NOMO-1 (cell line): ENCODE measurements around the gene NFKBIE.
"Not testable (repeated sequence)": the region's sequence is repeated elsewhere in the genome, so short reads cannot be mapped to it uniquely, and the experiment has no call there.

Experiments used
- DNase-seq, 2 experiments: peaks; one replicate each; lab custom pipeline; 2025; ENCODE audit not compliant: unreplicated experiment in 2 of 2; lab: John Stamatoyannopoulos, UW

Gene NFKBIE

DNA sequence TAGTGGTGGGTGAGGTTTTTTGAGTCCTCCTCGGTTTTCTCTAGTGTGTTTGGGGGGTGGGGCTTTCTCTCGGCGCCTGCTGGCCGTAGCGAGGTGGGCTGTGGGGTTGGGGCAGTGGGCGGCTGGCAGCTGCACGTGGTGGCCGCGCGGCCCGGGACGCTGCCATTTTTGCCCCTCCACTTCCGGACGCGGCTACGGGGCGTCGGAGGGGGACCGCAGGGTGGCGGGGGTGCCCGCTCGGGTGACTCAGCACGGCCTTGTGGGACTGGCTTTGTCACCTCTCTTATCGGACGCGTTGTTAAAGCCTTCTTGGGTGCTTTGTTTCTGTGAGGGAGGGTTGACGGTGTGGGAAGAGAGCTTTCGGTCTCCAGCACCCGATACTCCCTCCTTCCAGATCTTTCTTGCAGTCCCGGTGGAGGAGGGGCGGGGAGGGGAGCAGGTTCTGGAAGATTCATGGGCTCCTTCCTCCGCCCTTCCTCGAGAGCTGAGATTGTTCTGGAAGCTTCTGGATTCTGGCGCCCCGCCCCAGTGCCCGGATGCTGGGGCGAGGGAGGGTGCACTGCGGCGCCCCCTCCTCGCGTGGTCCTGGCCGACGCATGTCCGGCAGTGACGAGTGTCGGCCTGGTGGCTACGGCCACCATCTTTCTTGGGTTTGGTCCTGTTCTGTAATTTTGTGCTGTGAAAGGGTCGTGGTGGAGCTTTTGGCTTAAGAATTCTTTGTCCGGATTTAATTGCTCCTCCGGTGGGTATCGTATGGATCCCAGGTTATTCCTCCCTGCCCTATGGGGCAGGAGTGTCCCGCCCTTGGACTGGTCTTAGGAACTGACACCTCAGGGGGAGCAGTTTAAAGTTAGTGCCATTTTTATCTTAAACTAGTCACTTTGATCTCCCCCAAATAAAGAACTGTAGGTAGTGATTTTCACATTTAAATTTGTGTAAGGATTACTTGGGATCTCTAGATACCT, 17.7 kb downstream of the NFKBIE start:
- peak; percentile 45 to 51 for DNase-seq

GRCh38 chr6:44246663-44247337, 18.6 kb downstream of the NFKBIE start, which contains the start of gene HSP90AB1:
TSS of gene HSP90AB1 (plus strand) at chr6:44247101. CDS start at chr6:44248630, 1,529 bp downstream.
- peak; percentile 95 for DNase-seq

DNA sequence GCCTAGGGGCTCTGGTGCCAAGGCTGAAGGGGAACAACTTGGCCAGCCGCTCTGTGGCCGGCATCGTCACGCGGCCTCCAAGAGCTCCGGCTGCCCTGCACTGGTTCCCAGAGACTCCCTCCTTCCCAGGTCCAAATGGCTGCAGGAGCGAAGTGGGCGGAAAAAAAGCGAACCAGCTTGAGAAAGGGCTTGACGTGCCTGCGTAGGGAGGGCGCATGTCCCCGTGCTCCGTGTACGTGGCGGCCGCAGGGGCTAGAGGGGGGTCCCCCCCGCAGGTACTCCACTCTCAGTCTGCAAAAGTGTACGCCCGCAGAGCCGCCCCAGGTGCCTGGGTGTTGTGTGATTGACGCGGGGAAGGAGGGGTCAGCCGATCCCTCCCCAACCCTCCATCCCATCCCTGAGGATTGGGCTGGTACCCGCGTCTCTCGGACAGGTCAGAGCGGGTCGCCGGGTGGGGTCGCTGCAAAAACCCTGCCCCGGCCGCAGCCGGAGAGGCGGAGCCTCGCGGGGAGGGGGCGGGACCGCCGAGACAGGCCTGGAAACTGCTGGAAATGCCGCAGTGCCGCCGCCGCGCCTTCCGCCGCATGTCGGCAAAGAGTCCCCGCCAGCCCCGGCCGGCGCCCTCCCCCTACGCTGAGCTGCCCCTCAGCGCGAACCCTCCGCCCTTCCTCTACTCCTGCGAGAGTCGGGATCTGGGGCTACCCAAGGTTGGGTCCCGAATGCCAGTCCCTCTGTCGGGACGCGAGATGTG, 19.3 kb downstream of the NFKBIE start:
- peak; percentile 49 to 73 for DNase-seq

- no peak for DNase-seq
These were observed 19.9 kb downstream of the NFKBIE start for GRCh38 chr6:44245391-44245911.

DNA sequence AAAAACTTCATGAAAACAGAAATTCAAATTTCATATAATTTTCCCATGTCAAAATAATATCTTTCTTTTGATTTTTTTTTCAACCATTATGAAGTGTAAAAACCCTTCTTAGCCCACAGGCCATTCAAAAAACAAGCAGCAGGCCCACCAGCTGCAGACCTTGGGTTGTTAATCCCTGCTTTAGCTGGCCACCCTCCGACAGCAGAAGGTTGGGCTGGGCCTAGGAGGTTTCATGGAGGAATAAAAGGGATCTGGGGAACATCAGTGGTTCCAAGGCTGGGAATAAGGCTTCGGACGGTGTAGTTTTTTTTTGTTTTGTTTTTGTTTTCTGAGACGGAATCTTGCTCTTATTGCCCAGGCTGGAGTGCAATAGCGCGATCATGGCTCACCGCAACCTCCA, 22.0 kb downstream of the NFKBIE start:
- no peak for DNase-seq

DNA sequence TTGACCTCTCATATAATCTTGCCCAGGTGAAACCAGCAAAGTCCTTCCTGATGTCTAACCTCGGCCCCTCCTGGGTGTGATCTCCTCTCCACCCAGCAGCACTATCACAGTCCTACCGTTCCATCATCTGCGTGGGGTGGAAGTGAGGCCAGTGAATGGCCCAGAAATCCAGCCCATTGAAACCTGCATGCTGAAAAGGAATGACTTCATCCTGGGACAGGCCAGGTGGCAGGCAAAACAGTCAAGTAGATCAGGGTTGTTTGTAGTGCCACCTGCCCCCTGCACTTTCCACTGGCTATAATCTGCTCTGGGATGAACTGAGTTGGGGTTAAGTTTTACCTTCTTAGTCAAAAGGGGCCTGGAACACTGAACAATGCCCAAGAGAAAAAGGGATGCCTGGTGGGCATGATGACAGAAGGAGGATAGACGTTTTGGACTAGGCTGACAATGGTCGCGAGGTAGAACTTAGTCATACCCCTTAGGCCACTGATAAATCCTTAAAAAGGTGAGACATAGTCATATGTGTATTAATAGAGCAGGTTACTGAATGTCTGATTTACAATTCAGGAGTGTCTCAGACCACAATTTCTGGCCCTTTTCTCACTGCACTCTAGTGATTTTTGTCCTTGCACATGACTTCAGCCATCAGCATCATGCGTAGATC, 26.5 kb downstream of the NFKBIE start:
- no peak for DNase-seq

DNA sequence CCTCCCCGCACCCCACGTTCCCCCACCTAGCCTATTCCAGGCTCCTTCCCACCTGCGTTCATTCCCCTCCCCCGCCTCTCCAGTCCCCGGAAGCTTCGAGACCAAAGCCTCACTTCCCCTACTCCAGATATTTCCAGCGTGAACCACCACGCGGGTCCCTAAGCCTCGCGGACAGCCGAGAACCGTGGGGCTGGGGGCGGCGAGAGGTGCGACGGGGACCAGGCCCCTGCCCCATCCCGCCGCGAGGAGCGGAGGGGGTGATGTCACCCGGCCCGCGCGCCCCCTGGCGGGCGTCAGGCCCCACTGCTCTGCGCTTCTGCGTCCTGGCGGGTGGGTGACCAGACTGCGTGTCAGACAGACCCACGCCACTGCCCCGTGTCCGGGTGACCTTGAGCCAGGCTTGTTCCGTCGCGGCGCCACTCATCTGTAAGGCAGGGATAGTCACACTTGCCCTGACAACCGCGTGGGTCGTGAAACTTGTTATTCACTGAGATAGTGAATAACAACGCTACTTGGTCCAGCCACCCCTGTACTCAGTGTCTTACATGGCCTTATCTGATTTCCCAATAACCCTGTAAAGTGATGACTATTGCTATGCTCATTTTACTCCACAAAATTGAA, 27.4 kb downstream of the NFKBIE start:
- DNase-seq, result peak; percentile 33 to 71

DNA sequence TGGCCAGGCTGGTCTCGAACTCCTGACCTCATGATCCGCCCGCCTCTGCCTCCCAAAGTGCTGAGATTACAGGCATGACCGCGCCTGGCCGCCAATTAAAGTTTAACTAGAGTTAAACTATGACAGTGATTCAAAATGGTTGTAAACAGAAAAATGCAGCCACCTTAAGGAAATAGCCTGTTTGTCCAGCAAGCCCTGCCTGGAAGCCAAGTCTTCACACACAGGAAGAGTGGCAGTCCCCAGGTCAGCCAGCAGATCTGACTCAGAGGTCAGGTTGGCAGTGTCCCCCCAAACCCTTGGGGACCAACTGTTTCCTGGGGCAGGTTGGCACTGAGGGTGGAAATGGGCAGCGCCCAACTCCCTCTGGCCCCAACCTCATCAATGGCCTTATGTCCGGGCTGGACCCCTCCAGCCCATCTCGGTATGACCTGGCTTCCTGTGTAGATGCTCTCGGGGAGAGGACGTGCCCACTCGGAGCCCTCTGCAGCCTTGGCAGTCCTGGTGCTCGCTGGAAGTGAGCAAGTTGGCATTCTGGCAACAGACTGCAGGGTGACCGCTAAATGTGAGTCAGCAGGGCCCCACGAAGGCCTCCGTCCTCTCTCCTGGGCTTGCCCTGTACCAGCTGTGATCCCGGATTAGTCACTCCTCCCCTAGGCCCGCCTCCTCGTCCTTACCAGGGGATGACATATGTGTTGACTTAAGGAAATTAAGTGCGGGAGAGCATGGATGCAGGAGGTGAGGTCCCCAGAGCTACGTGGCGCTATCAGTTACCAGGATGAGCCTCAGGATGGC, 28.1 kb downstream of the NFKBIE start:
- peak; percentile 82 to 85 for DNase-seq

DNA sequence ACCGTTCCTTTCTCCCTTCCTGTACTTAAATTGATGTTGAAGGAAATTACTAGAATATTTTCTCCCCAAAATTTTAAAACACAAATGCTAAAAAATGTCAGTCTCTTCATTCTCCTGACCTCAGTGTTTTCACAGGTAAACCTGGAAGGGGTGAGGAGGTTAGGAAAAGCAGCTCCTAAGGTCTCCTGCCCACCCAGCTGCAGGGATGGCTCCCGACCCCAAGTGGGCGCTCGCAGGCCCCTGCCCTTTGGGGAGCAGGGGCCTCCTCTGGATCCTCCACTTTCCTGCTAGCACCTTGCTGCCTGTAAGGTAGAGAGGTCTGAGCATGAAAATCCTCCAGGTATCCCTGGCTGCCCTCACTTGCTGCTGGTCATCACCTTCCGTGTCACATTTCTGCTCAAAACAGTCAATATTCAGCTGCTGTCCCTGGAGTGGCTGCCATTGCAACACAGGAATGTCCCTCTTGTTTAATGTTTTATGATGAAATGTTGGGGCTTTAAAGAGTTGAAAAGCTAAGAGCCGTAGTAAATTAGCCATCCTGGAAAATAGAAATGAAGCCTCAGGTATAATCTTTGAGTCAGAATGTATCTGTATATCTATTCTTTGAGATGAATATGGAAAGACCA, 29.3 kb downstream of the NFKBIE start:
- DNase-seq, result no peak

DNA sequence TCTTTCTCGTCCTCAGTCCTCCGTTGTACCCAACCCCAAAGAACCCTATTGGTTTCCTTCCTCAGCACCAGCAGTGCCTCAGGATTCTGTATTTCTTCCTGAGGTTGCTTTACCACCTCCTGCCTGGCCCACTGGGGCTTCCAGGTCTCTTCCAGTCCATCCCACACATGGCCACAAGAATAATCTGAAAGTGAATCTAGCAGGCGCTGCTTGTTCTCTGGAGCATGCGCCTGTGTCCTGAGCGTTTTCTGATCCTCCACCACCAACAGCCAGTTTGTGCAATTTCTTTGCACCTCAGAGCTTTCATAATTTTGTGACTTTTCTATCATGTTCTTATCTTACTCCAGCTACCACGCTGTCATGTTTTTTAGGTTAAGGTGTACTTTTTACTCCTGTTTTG, 30.1 kb downstream of the NFKBIE start:
- DNase-seq, result no peak

- no peak for DNase-seq
These were observed 31.0 kb downstream of the NFKBIE start for GRCh38 chr6:44234101-44235025.

DNA sequence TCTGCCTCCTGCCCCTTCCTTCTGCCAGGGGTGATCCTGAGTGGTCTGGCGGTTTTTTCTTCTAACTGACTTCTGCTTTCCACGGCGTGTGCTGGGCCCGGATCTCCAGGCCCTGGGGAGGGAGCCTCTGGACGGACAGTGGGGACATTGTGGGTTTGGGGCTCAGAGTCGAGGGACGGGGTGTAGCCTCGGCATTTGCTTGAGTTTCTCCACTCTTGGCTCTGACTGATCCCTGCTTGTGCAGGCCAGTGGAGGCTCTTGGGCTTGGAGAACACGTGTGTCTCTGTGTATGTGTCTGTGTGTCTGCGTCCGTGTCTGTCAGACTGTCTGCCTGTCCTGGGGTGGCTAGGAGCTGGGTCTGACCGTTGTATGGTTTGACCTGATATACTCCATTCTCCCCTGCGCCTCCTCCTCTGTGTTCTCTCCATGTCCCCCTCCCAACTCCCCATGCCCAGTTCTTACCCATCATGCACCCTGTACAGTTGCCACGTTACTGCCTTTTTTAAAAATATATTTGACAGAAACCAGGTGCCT, 31.7 kb downstream of the NFKBIE start:
- no peak for DNase-seq

GRCh38 chr6:44232676-44233566, 32.4 kb downstream of the NFKBIE start:
- DNase-seq, result no peak

- not testable (repeated sequence) for DNase-seq
These were observed 33.9 kb downstream of the NFKBIE start for GRCh38 chr6:44231426-44231825.

- DNase-seq, result no peak
These were observed 35.2 kb downstream of the NFKBIE start for GRCh38 chr6:44230034-44230675.
